HFFc6 (cell line): ENCODE data around the gene OTUD5. TPM values are rescaled to one million over a fixed set of nuclear protein-coding genes. Genes with fewer than 3 reads are reported as not detected.
A peak's percentile ranks its signal among the peaks of the same experiment; 100 is the strongest.

Source experiments
- DNase-seq: peaks from one replicate; pipeline ENCODE4 v3.0.0-alpha.2; 2018
- H3K27ac Mint-ChIP-seq: 2 replicates; pipeline ENCODE4 v1.8.0; 2020; ENCODE audit warnings: mild to moderate bottlenecking, mixed read lengths
- H3K27me3 Mint-ChIP-seq: 2 replicates; pipeline ENCODE4 v1.8.0; 2021; ENCODE audit warnings: mild to moderate bottlenecking, moderate library complexity, mixed read lengths; ENCODE audit not compliant: insufficient read depth
- H3K36me3 Mint-ChIP-seq: 2 replicates; pipeline ENCODE4 v1.8.0; 2021; ENCODE audit warnings: low read depth, mixed read lengths
- H3K4me1 Mint-ChIP-seq: 2 replicates; pipeline ENCODE4 v1.8.0; 2020; ENCODE audit warnings: low read depth, mixed read lengths
- H3K4me3 Mint-ChIP-seq: 2 replicates; pipeline ENCODE4 v1.8.0; 2020; ENCODE audit warnings: mild to moderate bottlenecking, moderate library complexity, mixed read lengths
- H3K9me3 Mint-ChIP-seq: 2 replicates; pipeline ENCODE4 v1.8.0; 2020; ENCODE audit warnings: mild to moderate bottlenecking, mixed read lengths
- CTCF ChIP-seq: fragments of 200-600 bp; sonication (generic); IDR thresholded peaks from 2 replicates; pipeline ENCODE4 v1.5.0; 2021; ENCODE audit warnings: antibody characterized with exemption, mild to moderate bottlenecking
- total RNA-seq, 6 experiments: library from RNA; stranded (reverse); fragmentation: NEBNext Ultra II Directional; extraction: Animal tissue kit (Norgen Biotek cat#: 25700); gene quantifications; 2 replicates in 1 of 6; 3 replicates in 5 of 6; pipeline ENCODE4 v1.2.3, GENCODE V29; 2021

OTUD5 gene
- total RNA-seq, 6 experiments from 2014 or later, result 47.6 to 55.0 (median 52.7) TPM

GRCh38 chrX:48896611-48897011 is 60.8 kb downstream of the OTUD5 start:
- no peaks in the 10 kb centered on the region; the same call in none of the 2 replicates for H3K27me3 Mint-ChIP-seq
- H3K27ac Mint-ChIP-seq, result peak overlapping the region; percentile 98
- no peak for DNase-seq
- no peaks in the 10 kb centered on the region for H3K9me3 Mint-ChIP-seq
- no peaks in the 10 kb centered on the region for H3K4me1 Mint-ChIP-seq
- peak overlapping the region; percentile 96 for H3K4me3 Mint-ChIP-seq
- H3K36me3 Mint-ChIP-seq, result no peaks in the 10 kb centered on the region
- no peak for TF ChIP-seq CTCF

- no peak overlapping the region for H3K27ac Mint-ChIP-seq
- peaks cover 6% of the 10 kb centered on the region for H3K4me1 Mint-ChIP-seq
- TF ChIP-seq CTCF, result no peak
- H3K9me3 Mint-ChIP-seq, result no peaks in the 10 kb centered on the region
- no peak for DNase-seq
- H3K27me3 Mint-ChIP-seq, result peaks cover 6% of the 10 kb centered on the region
- H3K4me3 Mint-ChIP-seq, result no peak overlapping the region
- H3K36me3 Mint-ChIP-seq, result no peaks in the 10 kb centered on the region
These were observed 62.5 kb downstream of the OTUD5 start for GRCh38 chrX:48894891-48895290.

GRCh38 chrX:48893556-48894348 is 63.7 kb downstream of the OTUD5 start:
- DNase-seq, result no peak
- Mint-ChIP-seq H3K36me3 (no peaks in the 10 kb centered on the region), H3K27me3 (peaks cover 6% of the 10 kb centered on the region), H3K9me3 (no peaks in the 10 kb centered on the region), H3K4me1 (peaks cover 6% of the 10 kb centered on the region), H3K4me3 (no peak overlapping the region), H3K27ac (no peak overlapping the region)
- TF ChIP-seq CTCF, result no peak

- Mint-ChIP-seq H3K36me3 (no peaks in the 10 kb centered on the region), H3K27ac (no peak overlapping the region), H3K9me3 (no peaks in the 10 kb centered on the region), H3K4me3 (no peak overlapping the region), H3K4me1 (peaks cover 6% of the 10 kb centered on the region), H3K27me3 (peaks cover 6% of the 10 kb centered on the region)
- no peak for DNase-seq
- TF ChIP-seq CTCF, result no peak
These were observed 64.5 kb downstream of the OTUD5 start for GRCh38 chrX:48892896-48893295.

- Mint-ChIP-seq H3K27ac (no peak overlapping the region; the same call in 1 of the 2 replicates), H3K36me3 (no peaks in the 10 kb centered on the region), H3K9me3 (no peaks in the 10 kb centered on the region), H3K4me3 (peak overlapping the region; percentile 79), H3K4me1 (peaks cover 6% of the 10 kb centered on the region), H3K27me3 (peaks cover 6% of the 10 kb centered on the region)
- DNase-seq, result peak; percentile 84
- peak; percentile 69 for TF ChIP-seq CTCF
These were observed 65.8 kb downstream of the OTUD5 start for GRCh38 chrX:48891402-48892288.
